ENCODE results near the gene CYBB. TPM values are rescaled to one million over a fixed set of nuclear protein-coding genes. Genes with fewer than 3 reads are reported as not detected.

CYBB gene
- total and polyA plus RNA-seq, 2 of the 4 experiments (the other 2 are of a cell fraction), result not detected

DNA sequence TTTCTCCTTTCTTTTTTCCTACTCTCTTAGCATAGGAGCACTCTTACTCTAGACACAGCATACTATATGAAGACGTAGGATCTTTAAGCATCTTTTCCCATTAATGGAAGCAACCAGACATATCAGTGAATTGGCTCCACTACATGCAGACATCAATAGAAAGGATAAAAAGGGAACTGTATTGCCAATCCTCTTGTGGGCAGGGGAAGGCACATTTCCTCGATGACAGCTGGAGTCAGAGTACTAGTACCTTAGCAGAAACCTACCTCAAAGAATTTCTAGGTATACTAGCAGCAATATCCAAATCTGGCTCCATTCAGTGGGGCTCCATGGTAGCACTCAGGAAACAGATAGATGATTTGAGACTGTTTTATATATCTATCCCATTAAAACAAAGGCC lies 20.1 kb downstream of the CYBB start:
- Histone ChIP-seq H3K4ac (ENCODE audit: low read depth, low read length) (no peak overlapping the region), H3K23ac (ENCODE audit: low read depth, low read length) (no peak overlapping the region), H3K9ac (ENCODE audit: low read depth, low read length) (no peak overlapping the region), H3K4me1 (ENCODE audit: control insufficient read depth, insufficient read depth, low read length) (no peaks in the 10 kb centered on the region), H3K56ac (ENCODE audit: extremely low read depth, insufficient read depth, low read length) (no peak overlapping the region), H3K27me3 (ENCODE audit: control insufficient read depth, insufficient read depth, low read length) (peaks cover 5% of the 10 kb centered on the region), H3K4me3 (ENCODE audit: insufficient read depth, low read depth, low read length) (no peak overlapping the region), H4K20me1 (ENCODE audit: insufficient read depth, low read length) (no peaks in the 10 kb centered on the region), H3K27ac (ENCODE audit: insufficient read depth, low read length) (no peak overlapping the region), H2AFZ (replicated peaks; ENCODE audit: low read length, poor library complexity) (no peak overlapping the region), H3K36me3 (ENCODE audit: control insufficient read depth, insufficient read depth, low read length) (no peaks in the 10 kb centered on the region), H4K8ac (ENCODE audit: low read depth in 2 of 2, low read length in 2 of 2) (no peak overlapping the region), H2AK9ac (replicated peaks; ENCODE audit: low read depth, low read length, poor library complexity) (no peak overlapping the region), H3K9me3 (ENCODE audit: control insufficient read depth, insufficient read depth, low read length) (no peaks in the 10 kb centered on the region), H4K91ac (ENCODE audit: insufficient read depth, low read depth, low read length) (no peak overlapping the region), H3K79me1 (ENCODE audit: low read depth in 1 of 2, low read length in 2 of 2) (no peaks in the 10 kb centered on the region), H4K5ac (ENCODE audit: low read depth, low read length) (no peak overlapping the region), H3K4me2 (ENCODE audit: low read depth, low read length) (no peak overlapping the region), H2BK15ac (ENCODE audit: low read depth, low read length) (no peak overlapping the region), H3K18ac (ENCODE audit: low read depth, low read length) (no peak overlapping the region), H2BK5ac (ENCODE audit: low read depth, low read length, poor library complexity, severe bottlenecking) (no peak overlapping the region), H2BK120ac (ENCODE audit: low read depth, low read length) (no peak overlapping the region), H3K9me1 (ENCODE audit: insufficient read depth, low read length) (no peaks in the 10 kb centered on the region), H2AK5ac (ENCODE audit: low read depth, low read length) (no peak overlapping the region), H2BK20ac (ENCODE audit: low read depth, low read length) (no peak overlapping the region), H3K14ac (replicated peaks; ENCODE audit: low read depth, low read length) (no peak overlapping the region)
- ChIA-PET CTCF (no interaction called here), POLR2A (ENCODE audit: unreplicated experiment) (no interaction called here)
- TF ChIP-seq CEBPB (IDR thresholded peaks at IDR 0.05; ENCODE audit: low read depth, low read length) (no peak), RCOR1 (IDR thresholded peaks at IDR 0.05; ENCODE audit: insufficient replicate concordance, low read length) (no peak), FOS (IDR thresholded peaks at IDR 0.05; ENCODE audit: low read depth, low read length) (no peak), RFX5 (IDR thresholded peaks at IDR 0.05; ENCODE audit: low read depth, low read length) (no peak), MAZ (IDR thresholded peaks at IDR 0.05; ENCODE audit: borderline replicate concordance, low read depth, low read length) (no peak), CHD1 (IDR thresholded peaks at IDR 0.05; ENCODE audit: low read depth, low read length) (no peak)
- TF ChIP-seq, protein P1, sequence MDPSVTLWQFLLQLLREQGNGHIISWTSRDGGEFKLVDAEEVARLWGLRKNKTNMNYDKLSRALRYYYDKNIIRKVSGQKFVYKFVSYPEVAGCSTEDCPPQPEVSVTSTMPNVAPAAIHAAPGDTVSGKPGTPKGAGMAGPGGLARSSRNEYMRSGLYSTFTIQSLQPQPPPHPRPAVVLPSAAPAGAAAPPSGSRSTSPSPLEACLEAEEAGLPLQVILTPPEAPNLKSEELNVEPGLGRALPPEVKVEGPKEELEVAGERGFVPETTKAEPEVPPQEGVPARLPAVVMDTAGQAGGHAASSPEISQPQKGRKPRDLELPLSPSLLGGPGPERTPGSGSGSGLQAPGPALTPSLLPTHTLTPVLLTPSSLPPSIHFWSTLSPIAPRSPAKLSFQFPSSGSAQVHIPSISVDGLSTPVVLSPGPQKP (IDR thresholded peaks at IDR 0.05; ENCODE audit: borderline replicate concordance, low read depth, low read length), result no peak
- dilution Hi-C loops (cut with HindIII; ENCODE audit: low sequenced_read_pairs, unreplicated experiment) (no loop called here), in situ Hi-C loops (cut with MboI; ENCODE audit: low sequenced_read_pairs) (no loop called here), intact Hi-C loops (cut with micrococcal nuclease) (no loop called here)
- DNase-seq (no peak), ATAC-seq (ENCODE audit: low read depth) (no peak)
- WGBS, 2 experiments (ENCODE audit: extremely low coverage in 2 of 2, insufficient read length in 1 of 2), result no CpG with 5 or more reads among the region's 2 CpGs
- no TSS peak for BruUV-seq (replicated peaks)

Data from IMR-90 (cell line).